Measurements from ENCODE around the gene TUBA1C. TPM values are rescaled to one million over a fixed set of nuclear protein-coding genes. Genes with fewer than 3 reads are reported as not detected.

Gene TUBA1C
- total and polyA plus RNA-seq, 8 donors, result 63.7 to 403 (median 155) TPM

DNA sequence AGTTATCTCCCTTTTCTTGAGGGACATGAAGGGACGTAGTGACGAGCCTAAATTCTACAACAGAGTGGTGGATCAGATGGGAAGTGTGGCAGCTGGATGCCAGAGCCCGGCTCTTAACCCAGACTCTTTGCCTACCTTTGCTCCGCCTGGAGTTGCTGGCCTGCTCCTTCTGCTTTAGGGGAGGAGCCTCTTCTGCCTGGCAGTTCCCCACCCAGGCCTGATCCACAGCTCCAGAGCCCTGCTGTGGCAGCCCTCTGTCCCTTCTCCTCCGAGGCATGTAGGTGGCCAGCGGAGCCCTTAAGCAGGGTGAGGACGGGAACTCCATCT lies 27.8 kb downstream of the TUBA1C start:
- no peaks in the 10 kb centered on the region for H3K36me3 ChIP-seq
- peak overlapping the region in 2 of 5 donors; percentile 49 to 53 for H3K27ac ChIP-seq
- no peak for TF ChIP-seq POLR2AphosphoS5 (IDR thresholded peaks at IDR 0.05)
- TF ChIP-seq POLR2A (IDR thresholded peaks at IDR 0.05), result no peak
- no peak overlapping the region for H3K4me3 ChIP-seq
- peak; percentile 30 to 35 for DNase-seq
- peaks cover 26 to 49% (median 42%) of the 10 kb centered on the region in 4 donors for H3K4me1 ChIP-seq
- WGBS, 5 donors, result 36 to 51% (median 45%) methylated on average over 5 to 7 of the region's 7 CpGs
- peaks cover 25 to 54% (median 31%) of the 10 kb centered on the region in 3 donors for H3K27me3 ChIP-seq
- intact Hi-C loops (cut with DNase I; ENCODE audit: low total_unique reads), result no loop called here
- no peaks in the 10 kb centered on the region for H3K9me3 ChIP-seq

DNA sequence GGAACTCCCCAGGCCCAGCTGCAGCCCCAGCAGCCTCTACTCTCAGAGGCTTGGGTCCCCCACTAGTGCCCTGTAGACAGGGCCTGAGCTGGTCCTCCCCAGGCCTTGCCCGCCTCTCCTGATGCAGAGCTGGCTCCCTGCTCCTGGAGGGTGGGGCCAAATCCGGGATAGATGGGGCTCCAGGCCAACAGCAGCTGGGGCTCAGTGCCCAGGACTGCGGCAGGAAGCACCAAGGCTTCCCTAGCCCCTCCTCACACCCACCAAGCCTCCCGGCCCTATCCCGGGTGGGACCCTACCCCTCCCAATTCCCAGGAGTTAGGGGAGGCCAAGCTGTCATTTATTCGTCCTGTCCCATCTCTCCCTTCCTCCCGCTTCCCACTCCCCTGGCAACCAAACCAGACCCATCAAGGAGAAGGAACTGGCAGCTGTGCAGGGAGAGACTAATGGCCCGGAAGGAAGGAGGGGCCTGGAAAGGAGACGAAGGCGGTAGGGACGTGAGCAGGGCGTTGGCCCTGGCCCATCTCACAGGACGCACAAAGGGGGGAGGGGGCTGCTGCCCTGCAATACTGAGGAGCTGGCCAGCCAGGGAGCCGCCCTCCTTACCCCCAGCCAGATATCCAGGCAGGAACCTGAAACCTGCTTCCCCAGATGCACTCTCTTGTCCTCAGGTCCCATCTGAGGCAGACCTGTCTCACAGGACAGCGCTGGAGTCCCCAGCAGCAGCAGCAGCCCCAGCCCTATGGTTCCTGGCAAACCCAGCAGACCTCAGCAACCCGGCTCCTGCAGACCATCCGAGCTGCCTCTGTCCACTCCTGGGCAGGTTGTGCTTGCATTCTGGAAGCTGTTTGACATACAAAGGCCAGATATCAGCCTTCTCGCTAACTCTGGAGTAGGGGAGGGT lies 28.4 kb downstream of the TUBA1C start:
- Histone ChIP-seq H3K4me3 (peak overlapping the region in 1 of 4 donors; percentile 11), H3K27me3 (peaks cover 31 to 54% (median 37%) of the 10 kb centered on the region in 3 donors), H3K27ac (peak overlapping the region in 3 of 5 donors; percentile 12 to 53 (median 49)), H3K4me1 (peaks cover 28 to 52% (median 44%) of the 10 kb centered on the region in 4 donors), H3K36me3 (no peaks in the 10 kb centered on the region), H3K9me3 (no peaks in the 10 kb centered on the region)
- intact Hi-C loops (cut with DNase I; ENCODE audit: low total_unique reads), result no loop called here
- TF ChIP-seq POLR2AphosphoS5 (IDR thresholded peaks at IDR 0.05) (no peak), POLR2A (IDR thresholded peaks at IDR 0.05) (no peak), EP300 (IDR thresholded peaks at IDR 0.05) (no peak)
- TF ChIP-seq, protein P1, sequence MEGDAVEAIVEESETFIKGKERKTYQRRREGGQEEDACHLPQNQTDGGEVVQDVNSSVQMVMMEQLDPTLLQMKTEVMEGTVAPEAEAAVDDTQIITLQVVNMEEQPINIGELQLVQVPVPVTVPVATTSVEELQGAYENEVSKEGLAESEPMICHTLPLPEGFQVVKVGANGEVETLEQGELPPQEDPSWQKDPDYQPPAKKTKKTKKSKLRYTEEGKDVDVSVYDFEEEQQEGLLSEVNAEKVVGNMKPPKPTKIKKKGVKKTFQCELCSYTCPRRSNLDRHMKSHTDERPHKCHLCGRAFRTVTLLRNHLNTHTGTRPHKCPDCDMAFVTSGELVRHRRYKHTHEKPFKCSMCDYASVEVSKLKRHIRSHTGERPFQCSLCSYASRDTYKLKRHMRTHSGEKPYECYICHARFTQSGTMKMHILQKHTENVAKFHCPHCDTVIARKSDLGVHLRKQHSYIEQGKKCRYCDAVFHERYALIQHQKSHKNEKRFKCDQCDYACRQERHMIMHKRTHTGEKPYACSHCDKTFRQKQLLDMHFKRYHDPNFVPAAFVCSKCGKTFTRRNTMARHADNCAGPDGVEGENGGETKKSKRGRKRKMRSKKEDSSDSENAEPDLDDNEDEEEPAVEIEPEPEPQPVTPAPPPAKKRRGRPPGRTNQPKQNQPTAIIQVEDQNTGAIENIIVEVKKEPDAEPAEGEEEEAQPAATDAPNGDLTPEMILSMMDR (IDR thresholded peaks at IDR 0.05), result no peak
- 15 to 21% (median 16%) methylated on average over 14 to 18 of the region's 18 CpGs for WGBS, 5 donors
- peak; percentile 62 to 75 for DNase-seq

DNA sequence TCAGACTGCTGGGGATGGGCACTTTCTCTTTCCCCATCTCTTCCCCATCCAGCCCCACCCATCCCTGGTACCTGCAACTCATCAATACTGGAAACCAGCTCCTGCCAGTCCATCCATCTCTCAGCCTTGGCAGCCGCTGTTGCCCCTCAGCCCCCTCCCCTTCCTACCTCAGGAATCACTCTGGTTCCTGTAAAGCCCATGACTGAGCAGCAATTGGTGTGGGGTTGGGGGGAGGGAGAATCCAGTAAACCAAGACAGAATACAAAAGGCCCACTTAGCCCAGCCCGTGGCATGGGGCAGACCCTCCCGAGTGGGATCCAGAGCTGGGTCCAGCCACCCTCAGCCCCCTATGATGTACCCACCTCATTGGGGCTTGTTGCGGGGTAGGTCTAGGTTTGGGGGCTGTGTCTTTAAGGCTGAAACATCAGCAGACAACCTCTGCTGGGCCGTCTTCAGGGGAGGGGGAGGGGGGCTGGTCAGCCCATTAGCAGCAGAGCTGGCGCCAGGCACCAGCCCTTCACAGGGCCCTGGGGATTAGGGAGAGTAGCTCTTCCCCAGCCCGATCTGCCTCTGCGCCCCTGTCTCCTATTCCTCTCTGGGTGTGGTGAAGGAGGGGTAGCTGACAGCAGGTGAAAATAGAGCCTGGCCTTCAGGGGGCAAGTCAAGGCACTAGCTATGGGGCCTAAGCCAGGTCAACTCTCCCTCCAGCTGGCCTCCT lies 29.4 kb downstream of the TUBA1C start:
- WGBS, 5 donors, result 70 to 86% (median 78%) methylated on average over 8 of the region's 8 CpGs
- no peak for TF ChIP-seq POLR2AphosphoS5 (IDR thresholded peaks at IDR 0.05)
- no peak for TF ChIP-seq POLR2A (IDR thresholded peaks at IDR 0.05)
- no peak for TF ChIP-seq EP300 (IDR thresholded peaks at IDR 0.05)
- TF ChIP-seq, protein P1 (IDR thresholded peaks at IDR 0.05), result no peak
- Histone ChIP-seq H3K36me3 (no peaks in the 10 kb centered on the region), H3K4me3 (no peak overlapping the region), H3K9me3 (no peaks in the 10 kb centered on the region), H3K27ac (no peak overlapping the region), H3K27me3 (peaks cover 32 to 64% (median 46%) of the 10 kb centered on the region in 3 donors), H3K4me1 (peaks cover 28 to 52% (median 44%) of the 10 kb centered on the region in 4 donors)
- DNase-seq, result peak in 1 of 2 donors; percentile 45
- intact Hi-C loops (cut with DNase I; ENCODE audit: low total_unique reads), result no loop called here

DNA sequence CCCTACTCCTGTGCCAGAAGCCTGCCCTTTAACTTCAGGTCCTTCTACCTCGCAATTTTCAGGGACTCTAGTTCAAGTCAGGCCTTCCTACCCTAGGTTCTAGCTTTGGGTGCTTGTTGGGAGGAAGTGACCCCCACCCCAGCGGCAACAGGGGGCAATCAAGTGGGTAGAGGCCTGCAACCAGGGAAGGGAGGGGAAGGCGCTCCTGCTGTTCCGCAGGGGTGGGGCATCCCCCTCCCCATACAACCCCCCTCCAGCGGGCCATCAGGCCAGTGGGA lies 29.9 kb downstream of the TUBA1C start:
- H3K27ac ChIP-seq, result no peak overlapping the region
- intact Hi-C loops (cut with DNase I; ENCODE audit: low total_unique reads), result no loop called here
- peak in 1 of 2 donors; percentile 44 for DNase-seq
- 54 to 81% (median 70%) methylated on average over 4 to 5 of the region's 5 CpGs for whole genome bisulfite sequencing, 5 donors
- H3K36me3 ChIP-seq, result no peaks in the 10 kb centered on the region
- TF ChIP-seq, protein P1 (IDR thresholded peaks at IDR 0.05), result no peak
- TF ChIP-seq EP300 (IDR thresholded peaks at IDR 0.05) (no peak), POLR2AphosphoS5 (IDR thresholded peaks at IDR 0.05) (no peak), POLR2A (IDR thresholded peaks at IDR 0.05) (no peak)
- H3K27me3 ChIP-seq, result peaks cover 32 to 69% (median 46%) of the 10 kb centered on the region in 3 donors
- peaks cover 28 to 52% (median 44%) of the 10 kb centered on the region in 4 donors for H3K4me1 ChIP-seq
- H3K9me3 ChIP-seq, result no peaks in the 10 kb centered on the region
- peak overlapping the region in 1 of 4 donors; percentile 32 for H3K4me3 ChIP-seq
